Embryonic facial prominence (tissue), 1 donor: ENCODE results near the gene OR4F15.
"Not testable (repeated sequence)": the region's sequence is repeated elsewhere in the genome, so short reads cannot be mapped to it uniquely, and the experiment has no call there.

Experiments used
- DNase-seq: peaks from one replicate; pipeline ENCODE4 v3.0.0-alpha.2; 2016; ENCODE audit errors: extremely low spot score

Gene OR4F15

GRCh38 chr15:101811902-101812301 is at the start of gene OR4F15:
Gene OR4F15 (plus strand): TSS chr15:101812202. CDS start chr15:101818187, 5,985 bp downstream.
- no peak for DNase-seq

- not testable (repeated sequence) for DNase-seq
Measured at GRCh38 chr15:101764669-101765339, 47.2 kb upstream of the OR4F15 start.

- DNase-seq: not testable (repeated sequence)
Measured at GRCh38 chr15:101765340-101765671, 46.7 kb upstream of the OR4F15 start.

- DNase-seq: no peak
Measured at GRCh38 chr15:101765772-101766456, 46.1 kb upstream of the OR4F15 start.

GRCh38 chr15:101767083-101767640 is 44.8 kb upstream of the OR4F15 start:
- DNase-seq: not testable (repeated sequence)

GRCh38 chr15:101772921-101773320 is 39.1 kb upstream of the OR4F15 start:
- DNase-seq: no peak

- DNase-seq: no peak
Measured at GRCh38 chr15:101773496-101774100, 38.4 kb upstream of the OR4F15 start.

- DNase-seq: no peak
Measured at GRCh38 chr15:101775136-101775535, 36.9 kb upstream of the OR4F15 start.

- not testable (repeated sequence) for DNase-seq
Measured at GRCh38 chr15:101778576-101778975, 33.4 kb upstream of the OR4F15 start.

- DNase-seq: not testable (repeated sequence)
Measured at GRCh38 chr15:101780225-101780624, 31.8 kb upstream of the OR4F15 start.

- DNase-seq: no peak
Measured at GRCh38 chr15:101781928-101782327, 30.1 kb upstream of the OR4F15 start.

GRCh38 chr15:101784644-101785043 is 27.4 kb upstream of the OR4F15 start:
- DNase-seq: no peak

- DNase-seq: not testable (repeated sequence)
Measured at GRCh38 chr15:101786422-101786821, 25.6 kb upstream of the OR4F15 start.

GRCh38 chr15:101788001-101788400 is 24.0 kb upstream of the OR4F15 start:
- DNase-seq: not testable (repeated sequence)

GRCh38 chr15:101788503-101789269 is 23.3 kb upstream of the OR4F15 start:
- not testable (repeated sequence) for DNase-seq

- not testable (repeated sequence) for DNase-seq
Measured at GRCh38 chr15:101790748-101791147, 21.3 kb upstream of the OR4F15 start.

GRCh38 chr15:101793981-101794380 is 18.0 kb upstream of the OR4F15 start:
- DNase-seq: not testable (repeated sequence)

- no peak for DNase-seq
Measured at GRCh38 chr15:101795455-101795854, 16.5 kb upstream of the OR4F15 start.

- DNase-seq: no peak
Measured at GRCh38 chr15:101799665-101800064, 12.3 kb upstream of the OR4F15 start.

- DNase-seq: no peak
Measured at GRCh38 chr15:101801048-101801447, 11.0 kb upstream of the OR4F15 start.

GRCh38 chr15:101803209-101803608 is 8.8 kb upstream of the OR4F15 start, which contains the start of gene OR4F6:
Gene OR4F6 (plus strand): TSS chr15:101803509. CDS start chr15:101805720, 2,211 bp downstream.
- no peak for DNase-seq

GRCh38 chr15:101803676-101804075 is 8.3 kb upstream of the OR4F15 start:
- no peak for DNase-seq
